Gastroesophageal sphincter (tissue), 4 donors: ENCODE results near the gene AUTS2. TPM values are rescaled to one million over a fixed set of nuclear protein-coding genes. Genes with fewer than 3 reads are reported as not detected.

Experiments
- ATAC-seq: fragments of 150-250 bp; one replicate; pipeline ENCODE4 v1.9.1; 2016; ENCODE audit warnings: mild to moderate bottlenecking, moderate library complexity
- H3K27ac ChIP-seq, 4 donors: fragments of 200-600 bp; sonication (generic) in 3 of 4; 1 replicate in 3 of 4; 2 replicates in 1 of 4; pipeline ENCODE4 v1.5.1; 2016 to 2019
- H3K27me3 ChIP-seq: fragments of 200-600 bp; sonication (generic); one replicate; pipeline ENCODE4 v1.5.1; 2019
- H3K36me3 ChIP-seq, 2 donors: fragments of 200-600 bp; sonication (generic); one replicate each; pipeline ENCODE4 v1.5.1; 2019; ENCODE audit warnings: control low read depth in 1 of 2
- H3K4me1 ChIP-seq, 3 donors: fragments of 200-600 bp; sonication (generic); 1 replicate in 2 of 3; 2 replicates in 1 of 3; pipeline ENCODE4 v1.5.1; 2016 to 2019; ENCODE audit warnings: control low read depth in 2 of 3
- H3K4me3 ChIP-seq, 2 donors: fragments of 200-600 bp; sonication (generic); one replicate each; pipeline ENCODE4 v1.5.1; 2019; ENCODE audit warnings: mild to moderate bottlenecking in 1 of 2, moderate library complexity in 1 of 2
- H3K9me3 ChIP-seq, 3 donors: fragments of 200-600 bp; sonication (generic); one replicate each; pipeline ENCODE4 v1.5.1; 2017 to 2019; ENCODE audit warnings: control low read depth in 2 of 3
- EP300 ChIP-seq: sonication (generic); formaldehyde crosslinking; IDR thresholded peaks from one replicate; pipeline ENCODE4 v1.6.1; 2017; ENCODE audit warnings: antibody characterized with exemption, mild to moderate bottlenecking
- POLR2A ChIP-seq, 2 donors: fragments of 450-650 bp; IDR thresholded peaks; one replicate each; pipeline ENCODE4 v1.6.1; 2017; ENCODE audit warnings: antibody characterized with exemption in 2 of 2, mild to moderate bottlenecking in 2 of 2, moderate library complexity in 1 of 2
- POLR2AphosphoS5 ChIP-seq: sonication (generic); formaldehyde crosslinking; IDR thresholded peaks from one replicate; pipeline ENCODE4 v1.6.1; 2017; ENCODE audit warnings: antibody characterized with exemption
- WGBS, 2 donors: methylation state at CpG; one replicate each; pipeline ENCODE4 v1.1.5; 2018; ENCODE audit warnings: low coverage in 1 of 2; 5-methylcytosine and 5-hydroxymethylcytosine counted together
- total RNA-seq, 4 donors: library from RNA; depleted of rRNA; stranded (reverse); fragments of >200 nt; gene quantifications; one replicate each; pipeline ENCODE4 v1.1.0, GENCODE V29; 2016
- TF ChIP-seq, protein P1 (sequence below), 4 experiments: fragments of 200-600 bp in 2 of 4; fragments of 450-650 bp in 2 of 4; sonication (generic) in 1 of 4; IDR thresholded peaks; one replicate each; pipeline ENCODE4 v1.5.1; 2017 to 2019; ENCODE audit warnings: antibody characterized with exemption in 4 of 4, mild to moderate bottlenecking in 2 of 4, moderate library complexity in 2 of 4

The AUTS2 gene
- total RNA-seq, 4 donors from 2014 or later, result 12.2 to 48.7 (median 44.1) TPM

DNA sequence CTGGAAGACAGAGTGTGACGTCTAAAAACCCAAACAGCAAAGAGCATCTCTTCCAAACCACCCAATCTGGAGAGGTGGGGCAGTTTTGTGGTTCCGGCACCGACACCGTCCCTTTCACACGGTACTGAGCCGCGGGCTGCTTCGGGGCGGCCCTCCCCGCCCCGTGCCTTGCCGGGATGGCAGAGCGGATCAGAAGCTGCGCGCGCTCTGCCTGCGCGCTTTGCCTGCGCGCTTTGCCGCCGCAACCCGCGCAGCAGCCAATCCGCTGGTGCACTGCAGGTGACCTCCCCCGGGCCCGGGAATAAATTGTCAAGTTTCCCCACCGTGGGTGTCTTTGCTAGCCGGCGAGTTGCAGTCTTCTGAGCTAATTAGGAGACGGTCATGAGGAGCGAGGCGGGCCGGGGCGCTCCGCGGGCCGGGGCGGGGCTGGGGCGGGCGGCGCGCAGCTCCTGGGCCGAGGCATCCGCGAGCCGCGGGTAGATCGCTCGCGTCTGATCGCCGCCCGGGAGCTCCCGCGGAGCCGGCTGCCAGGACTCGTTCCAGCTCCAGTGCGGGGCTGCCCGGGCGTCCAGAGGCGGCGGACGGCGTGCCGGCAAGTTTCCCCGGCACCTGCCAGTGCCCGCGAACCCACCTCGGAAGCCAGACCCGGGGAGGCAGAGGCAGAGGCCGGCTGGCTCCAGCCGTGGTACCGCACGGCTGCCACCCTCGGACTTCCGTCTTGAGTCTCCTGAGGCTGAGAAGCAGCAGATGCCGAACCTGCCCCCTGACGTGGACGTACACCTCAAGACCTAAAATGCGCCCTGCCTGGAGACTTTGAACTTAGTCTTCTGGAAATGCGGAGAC lies 997.7 kb downstream of the AUTS2 start:
- peak; percentile 42 for ATAC-seq
- H3K36me3 ChIP-seq, result no peaks in the 10 kb centered on the region
- TF ChIP-seq EP300 (no peak), POLR2A (IDR thresholded peaks at IDR 0.05) (no peak)
- WGBS, 2 donors, result 71% methylated on average over 1 of the region's 82 CpGs; no CpG with 5 or more reads in 1 of the 2 donors
- H3K4me3 ChIP-seq, result peak overlapping the region; percentile 9 to 50
- H3K9me3 ChIP-seq, result peaks cover 0 to 8% (median 0%) of the 10 kb centered on the region in 3 donors
- peaks cover 0 to 14% (median 0%) of the 10 kb centered on the region in 3 donors for H3K4me1 ChIP-seq
- H3K27me3 ChIP-seq, result peaks cover 5% of the 10 kb centered on the region
- H3K27ac ChIP-seq, result no peak overlapping the region

DNA sequence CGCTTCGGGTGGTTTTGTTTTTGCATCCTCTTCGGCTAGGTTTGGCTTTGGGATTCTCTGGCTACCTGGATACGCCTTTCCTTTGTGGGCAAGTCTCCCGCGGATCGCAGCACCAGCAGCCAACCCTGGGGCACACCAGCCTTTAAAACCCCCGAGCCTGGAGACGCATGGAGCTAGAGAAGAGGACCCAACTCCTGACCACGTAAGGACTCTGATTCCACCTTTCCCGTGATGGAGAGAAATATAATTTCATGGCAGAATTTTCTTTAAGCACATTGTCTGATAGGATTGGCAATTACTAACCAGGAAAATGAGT lies 998.3 kb downstream of the AUTS2 start:
- Histone ChIP-seq H3K36me3 (no peaks in the 10 kb centered on the region), H3K4me3 (peak overlapping the region in 1 of 2 donors; percentile 50), H3K27ac (no peak overlapping the region), H3K27me3 (peaks cover 5% of the 10 kb centered on the region), H3K9me3 (peaks cover 0 to 13% (median 0%) of the 10 kb centered on the region in 3 donors), H3K4me1 (peaks cover 0 to 14% (median 0%) of the 10 kb centered on the region in 3 donors)
- TF ChIP-seq, protein P1, sequence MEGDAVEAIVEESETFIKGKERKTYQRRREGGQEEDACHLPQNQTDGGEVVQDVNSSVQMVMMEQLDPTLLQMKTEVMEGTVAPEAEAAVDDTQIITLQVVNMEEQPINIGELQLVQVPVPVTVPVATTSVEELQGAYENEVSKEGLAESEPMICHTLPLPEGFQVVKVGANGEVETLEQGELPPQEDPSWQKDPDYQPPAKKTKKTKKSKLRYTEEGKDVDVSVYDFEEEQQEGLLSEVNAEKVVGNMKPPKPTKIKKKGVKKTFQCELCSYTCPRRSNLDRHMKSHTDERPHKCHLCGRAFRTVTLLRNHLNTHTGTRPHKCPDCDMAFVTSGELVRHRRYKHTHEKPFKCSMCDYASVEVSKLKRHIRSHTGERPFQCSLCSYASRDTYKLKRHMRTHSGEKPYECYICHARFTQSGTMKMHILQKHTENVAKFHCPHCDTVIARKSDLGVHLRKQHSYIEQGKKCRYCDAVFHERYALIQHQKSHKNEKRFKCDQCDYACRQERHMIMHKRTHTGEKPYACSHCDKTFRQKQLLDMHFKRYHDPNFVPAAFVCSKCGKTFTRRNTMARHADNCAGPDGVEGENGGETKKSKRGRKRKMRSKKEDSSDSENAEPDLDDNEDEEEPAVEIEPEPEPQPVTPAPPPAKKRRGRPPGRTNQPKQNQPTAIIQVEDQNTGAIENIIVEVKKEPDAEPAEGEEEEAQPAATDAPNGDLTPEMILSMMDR (IDR thresholded peaks at IDR 0.05), result no peak
- 79 to 95% methylated on average over 4 to 8 of the region's 11 CpGs for WGBS, 2 donors
- ATAC-seq, result no peak

DNA sequence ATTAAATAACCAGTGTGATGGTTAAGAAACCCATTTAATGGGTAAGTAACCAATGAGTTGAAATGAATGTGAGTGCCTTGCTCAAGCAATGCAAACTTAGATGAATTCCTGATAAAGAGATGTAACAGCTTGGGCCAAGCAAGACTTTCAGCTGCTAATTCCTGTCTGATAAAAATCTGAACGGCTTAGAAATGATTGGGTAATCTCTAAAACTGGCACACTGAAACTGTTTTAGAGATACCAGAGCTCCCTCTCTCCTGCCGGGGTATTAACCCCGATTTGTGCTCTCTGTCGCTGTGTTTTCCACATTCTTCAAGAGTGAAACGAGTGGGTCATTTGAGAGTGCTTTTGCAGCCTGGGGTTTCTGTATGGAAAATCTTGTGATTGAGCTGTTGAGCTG lies 998.8 kb downstream of the AUTS2 start:
- Histone ChIP-seq H3K4me1 (peaks cover 0 to 14% (median 0%) of the 10 kb centered on the region in 3 donors), H3K36me3 (no peaks in the 10 kb centered on the region), H3K4me3 (no peak overlapping the region), H3K9me3 (peaks cover 0 to 13% (median 0%) of the 10 kb centered on the region in 3 donors), H3K27ac (no peak overlapping the region), H3K27me3 (peaks cover 5% of the 10 kb centered on the region)
- TF ChIP-seq EP300 (no peak), POLR2AphosphoS5 (no peak), POLR2A (IDR thresholded peaks at IDR 0.05) (no peak)
- TF ChIP-seq, protein P1 (IDR thresholded peaks at IDR 0.05), result no peak
- ATAC-seq, result no peak
- WGBS, 2 donors, result 83 to 93% methylated on average over 5 of the region's 5 CpGs

DNA sequence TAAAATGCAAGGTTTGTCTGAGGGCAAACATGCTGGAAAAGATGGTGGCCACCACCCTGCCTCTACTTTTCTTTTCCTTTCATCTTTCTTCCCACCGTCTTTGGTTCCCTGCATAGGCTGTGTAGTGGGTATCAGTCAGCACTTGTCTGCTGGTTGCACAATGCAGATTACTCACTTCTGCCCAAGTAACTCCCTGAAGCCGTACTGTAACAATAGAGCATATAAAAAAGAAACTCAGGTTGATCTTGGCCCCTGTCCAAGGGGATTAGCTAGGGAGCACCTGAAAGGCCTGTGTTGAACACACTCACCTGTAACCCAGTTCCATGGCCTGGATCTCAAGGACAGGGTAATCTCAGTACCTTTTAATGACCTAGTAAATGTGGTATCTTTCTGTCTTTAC lies 1000.7 kb downstream of the AUTS2 start:
- no peak for ATAC-seq
- H3K4me1 ChIP-seq, result peaks cover 0 to 14% (median 0%) of the 10 kb centered on the region in 3 donors
- peaks cover 5% of the 10 kb centered on the region for H3K27me3 ChIP-seq
- H3K4me3 ChIP-seq, result no peak overlapping the region
- H3K9me3 ChIP-seq, result peaks cover 0 to 15% (median 0%) of the 10 kb centered on the region in 3 donors
- H3K27ac ChIP-seq, result no peak overlapping the region
- no peaks in the 10 kb centered on the region for H3K36me3 ChIP-seq
- TF ChIP-seq EP300, result no peak
- TF ChIP-seq POLR2AphosphoS5, result no peak
- no peak for TF ChIP-seq POLR2A (IDR thresholded peaks at IDR 0.05)
- TF ChIP-seq, protein P1 (IDR thresholded peaks at IDR 0.05), result no peak
- WGBS, 2 donors, result 96 to 100% methylated on average over 2 of the region's 2 CpGs

DNA sequence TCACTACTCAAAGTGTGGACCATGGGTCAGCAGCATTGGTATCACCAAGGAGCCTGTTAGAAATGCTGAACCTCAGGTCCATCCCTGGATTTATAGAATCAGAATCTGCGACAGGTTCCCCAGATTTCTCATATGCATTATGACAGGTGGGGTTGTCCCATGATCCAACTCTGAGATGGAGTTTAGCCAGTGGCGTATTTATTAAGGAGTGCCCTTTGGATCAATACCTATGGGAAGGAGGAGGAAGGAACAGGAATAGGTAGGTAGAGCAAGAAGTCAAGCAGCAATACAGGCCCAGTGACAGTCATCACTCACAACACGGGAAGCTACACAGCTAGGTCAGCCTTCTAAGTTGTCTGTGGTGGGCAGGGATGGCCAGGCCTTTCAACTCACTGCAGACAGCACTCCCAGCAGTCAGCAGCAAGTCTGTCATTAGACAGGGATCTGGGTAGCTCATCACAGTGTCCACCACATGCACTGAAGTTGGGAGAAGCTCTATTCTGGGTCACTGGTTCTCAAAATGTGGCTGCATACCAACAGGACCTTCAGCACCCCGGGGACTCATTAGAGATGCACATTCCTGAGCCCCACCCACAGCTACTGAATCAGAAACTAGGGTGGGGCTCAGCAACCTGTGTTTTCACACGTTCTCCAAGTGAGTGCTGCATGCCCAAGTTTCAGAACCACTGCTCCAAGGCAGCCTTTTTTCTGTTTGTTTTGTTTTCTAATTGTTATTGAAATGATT lies 1001.3 kb downstream of the AUTS2 start:
- no peaks in the 10 kb centered on the region for H3K36me3 ChIP-seq
- H3K4me1 ChIP-seq, result peaks cover 0 to 14% (median 0%) of the 10 kb centered on the region in 3 donors
- ATAC-seq, result no peak
- H3K27me3 ChIP-seq, result peaks cover 5% of the 10 kb centered on the region
- H3K4me3 ChIP-seq, result no peak overlapping the region
- TF ChIP-seq POLR2AphosphoS5 (no peak), EP300 (no peak), POLR2A (IDR thresholded peaks at IDR 0.05) (no peak)
- TF ChIP-seq, protein P1 (IDR thresholded peaks at IDR 0.05), result no peak
- 74 to 80% methylated on average over 4 to 5 of the region's 5 CpGs for WGBS, 2 donors
- H3K9me3 ChIP-seq, result peaks cover 0 to 22% (median 2%) of the 10 kb centered on the region in 3 donors
- no peak overlapping the region for H3K27ac ChIP-seq
